ENCODE data around the gene LRP5. TPM values are rescaled to one million over a fixed set of nuclear protein-coding genes. Genes with fewer than 3 reads are reported as not detected.

Gene LRP5
- total and polyA plus RNA-seq, 2 experiments from 2014 or later, result 26.9 to 51.1 TPM

DNA sequence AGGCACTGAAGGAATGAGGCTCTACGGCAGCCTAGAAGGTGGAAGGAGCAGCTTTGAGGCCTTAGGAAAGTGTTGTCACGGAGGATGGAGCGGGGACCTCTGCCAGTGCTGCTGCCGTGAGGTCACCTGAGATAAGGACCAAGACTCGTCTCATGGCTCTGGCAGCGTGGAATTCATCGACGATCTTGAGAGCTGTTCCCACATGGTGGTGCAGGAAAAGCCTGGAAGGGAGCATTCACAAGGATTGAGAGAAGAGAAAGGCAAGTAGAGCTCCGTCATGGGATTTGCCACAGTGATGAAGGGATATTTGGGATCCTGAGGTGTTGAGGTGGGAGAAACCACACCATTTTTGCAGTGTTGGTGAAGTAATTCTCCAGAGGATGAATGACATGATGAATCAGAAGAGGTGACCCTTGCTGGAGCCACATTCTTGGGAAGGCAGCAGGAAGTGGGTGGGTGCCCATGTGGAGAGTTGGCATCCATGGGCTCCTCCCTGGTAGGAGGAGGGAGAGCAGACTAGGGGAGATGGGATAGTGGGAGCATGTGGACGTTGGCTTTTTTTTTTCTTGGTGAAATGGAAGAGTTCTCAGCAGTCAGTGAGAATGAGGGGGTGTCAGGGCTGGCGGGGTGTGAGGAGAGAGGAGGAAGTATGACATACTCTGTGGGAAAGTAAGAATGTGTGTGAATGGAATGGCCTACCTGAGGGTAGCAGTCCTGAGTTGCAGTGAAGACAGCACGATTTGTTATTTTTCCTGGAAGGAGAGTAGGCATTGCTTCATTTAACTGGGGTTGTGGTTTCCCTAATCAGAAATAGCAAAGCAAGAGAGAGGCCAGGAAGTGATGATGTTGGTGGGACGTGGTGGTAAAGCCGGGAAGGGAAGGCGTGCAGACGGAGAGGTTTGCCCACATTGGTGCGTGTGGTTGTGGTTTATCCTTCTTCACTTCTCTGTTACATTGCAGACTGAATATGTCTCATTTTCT is 159.3 kb downstream of the LRP5 start:
- no peaks in the 10 kb centered on the region for H3K9me2 ChIP-seq (ENCODE audit: insufficient read depth)
- Mint-ChIP-seq H3K27me3 (ENCODE audit: insufficient read depth, low read depth, poor library complexity) (peaks cover 9% of the 10 kb centered on the region), H3K9me3 (peaks cover 23% of the 10 kb centered on the region; the same call in 2 of the 3 replicates), H3K4me1 (peaks cover 52% of the 10 kb centered on the region), H3K27ac (no peak overlapping the region), H3K4me3 (no peak overlapping the region), H3K36me3 (ENCODE audit: low read depth) (peaks cover 57% of the 10 kb centered on the region)
- no peak overlapping the region for H3K4me3 ChIP-seq
- no peak for TF ChIP-seq ZNF462 (CRISPR knock-in tag; IDR thresholded peaks at IDR 0.05)
- no peak for TF ChIP-seq JUNB (IDR thresholded peaks at IDR 0.05; ENCODE audit: unreplicated experiment)
- TF ChIP-seq ZNF331 (CRISPR knock-in tag; IDR thresholded peaks at IDR 0.05; ENCODE audit: low read depth), result no peak
- TF ChIP-seq NANOG (IDR thresholded peaks at IDR 0.05; ENCODE audit: borderline replicate concordance), result no peak
- TF ChIP-seq CREB1 (CRISPR knock-in tag; IDR thresholded peaks at IDR 0.05; ENCODE audit: low read depth), result no peak
- ATAC-seq, result no peak
- DNase-seq (ENCODE audit: low spot score), result no peak
- no peaks in the 10 kb centered on the region for H3K27me3 ChIP-seq (ENCODE audit: insufficient read depth)
- peaks cover 98% of the 10 kb centered on the region for H3K79me2 ChIP-seq (replicated peaks; ENCODE audit: insufficient read depth)
- H3K27ac ChIP-seq (ENCODE audit: low read depth), result peak overlapping the region; percentile 55; the same call in 1 of the 2 replicates
- peaks cover 42% of the 10 kb centered on the region for H3K4me1 ChIP-seq (ENCODE audit: insufficient read depth)
- no peak overlapping the region for H3K4me2 ChIP-seq
- H3F3A ChIP-seq (replicated peaks; ENCODE audit: low read depth), result peaks cover 10% of the 10 kb centered on the region; the same call in 1 of the 2 replicates
- peaks cover 4% of the 10 kb centered on the region for H3K36me3 ChIP-seq (ENCODE audit: insufficient read depth)
- no peak overlapping the region for H2AFZ ChIP-seq
- H4K20me1 ChIP-seq (replicated peaks; ENCODE audit: insufficient read depth), result peaks cover 67% of the 10 kb centered on the region
